ENCODE data around the gene TALDO1. TPM values are rescaled to one million over a fixed set of nuclear protein-coding genes. Genes with fewer than 3 reads are reported as not detected.
A peak's percentile ranks its signal among the peaks of the same experiment; 100 is the strongest.

Gene TALDO1
- total and polyA plus RNA-seq, 10 donors = 108 to 292 (median 208) TPM

- intact Hi-C loops (cut with DNase I; ENCODE audit: low total_unique reads) = no loop called here
- H3K27ac ChIP-seq = peak overlapping the region; percentile 78 to 96 (median 89)
Measured at GRCh38 chr11:795634-796564, 48.6 kb downstream of the TALDO1 start.

DNA sequence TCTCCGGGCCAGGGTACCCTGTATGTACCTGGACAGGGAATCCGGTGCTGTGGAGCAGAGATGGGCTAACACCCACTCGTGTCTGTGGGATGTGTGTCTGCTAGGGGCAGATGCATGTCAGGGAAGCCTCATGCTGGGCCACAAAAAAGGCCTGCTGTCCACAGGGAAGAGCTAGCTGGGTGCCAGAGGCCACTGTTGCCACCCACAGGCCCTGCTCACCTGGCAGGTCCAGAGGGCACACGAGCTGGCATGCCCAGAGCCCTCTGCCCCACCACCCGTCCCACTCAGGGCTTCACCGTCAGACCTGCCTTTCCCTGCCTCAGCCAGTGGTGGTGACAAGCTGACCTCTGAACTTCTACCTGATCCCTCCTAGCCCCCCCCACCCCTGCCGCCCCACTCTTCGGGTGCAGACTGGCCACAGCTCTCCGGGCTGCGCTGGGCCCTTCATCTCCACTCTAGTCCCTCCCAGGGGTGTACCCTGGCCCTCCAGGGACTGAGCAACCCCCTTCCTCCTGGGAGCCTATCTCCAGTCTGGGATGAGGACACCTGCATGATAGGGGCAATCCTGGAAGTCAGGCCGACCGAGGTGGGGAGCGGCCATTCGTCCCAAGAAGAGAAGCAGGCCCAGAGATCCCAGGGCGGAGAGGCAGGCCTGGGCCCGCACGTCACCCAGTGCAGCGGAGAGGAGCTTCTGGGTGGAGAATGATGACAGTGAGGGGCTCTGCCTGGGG is 49.5 kb downstream of the TALDO1 start:
- DNase-seq = peak; percentile 85
- Histone ChIP-seq H3K4me1 (peaks cover 15 to 53% (median 43%) of the 10 kb centered on the region in 6 donors), H3K9me3 (no peaks in the 10 kb centered on the region), H3K27ac (peak overlapping the region; percentile 78 to 96 (median 89)), H3K27me3 (replicated peaks in 1 of 7) (no peaks in the 10 kb centered on the region), H3K36me3 (peaks cover 0 to 59% (median 25%) of the 10 kb centered on the region in 6 donors), H3K4me3 (peak overlapping the region; percentile 46 to 96 (median 92))
- intact Hi-C loops (cut with DNase I; ENCODE audit: low total_unique reads) = no loop called here
- TF ChIP-seq POLR2A (IDR thresholded peaks at IDR 0.05) (no peak), POLR2AphosphoS5 (IDR thresholded peaks at IDR 0.05) (no peak)
- TF ChIP-seq, protein P1, sequence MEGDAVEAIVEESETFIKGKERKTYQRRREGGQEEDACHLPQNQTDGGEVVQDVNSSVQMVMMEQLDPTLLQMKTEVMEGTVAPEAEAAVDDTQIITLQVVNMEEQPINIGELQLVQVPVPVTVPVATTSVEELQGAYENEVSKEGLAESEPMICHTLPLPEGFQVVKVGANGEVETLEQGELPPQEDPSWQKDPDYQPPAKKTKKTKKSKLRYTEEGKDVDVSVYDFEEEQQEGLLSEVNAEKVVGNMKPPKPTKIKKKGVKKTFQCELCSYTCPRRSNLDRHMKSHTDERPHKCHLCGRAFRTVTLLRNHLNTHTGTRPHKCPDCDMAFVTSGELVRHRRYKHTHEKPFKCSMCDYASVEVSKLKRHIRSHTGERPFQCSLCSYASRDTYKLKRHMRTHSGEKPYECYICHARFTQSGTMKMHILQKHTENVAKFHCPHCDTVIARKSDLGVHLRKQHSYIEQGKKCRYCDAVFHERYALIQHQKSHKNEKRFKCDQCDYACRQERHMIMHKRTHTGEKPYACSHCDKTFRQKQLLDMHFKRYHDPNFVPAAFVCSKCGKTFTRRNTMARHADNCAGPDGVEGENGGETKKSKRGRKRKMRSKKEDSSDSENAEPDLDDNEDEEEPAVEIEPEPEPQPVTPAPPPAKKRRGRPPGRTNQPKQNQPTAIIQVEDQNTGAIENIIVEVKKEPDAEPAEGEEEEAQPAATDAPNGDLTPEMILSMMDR (IDR thresholded peaks at IDR 0.05 in 8 of 11, conservative IDR thresholded peaks at IDR 0.05 in 3 of 11) = no peak
- 22 to 37% (median 25%) methylated on average over 12 to 18 of the region's 18 CpGs for WGBS, 5 donors

More at GRCh38 chr11:795634-796564, 48.6 kb downstream of the TALDO1 start:
- 3 to 7% (median 4%) methylated on average over 12 to 26 of the region's 26 CpGs for WGBS, 5 donors
- H3K27me3 ChIP-seq (replicated peaks in 1 of 7) = peaks cover 0 to 2% (median 0%) of the 10 kb centered on the region in 7 donors
- no peak for TF ChIP-seq POLR2A (IDR thresholded peaks at IDR 0.05)
- TF ChIP-seq POLR2AphosphoS5 (IDR thresholded peaks at IDR 0.05) = peak; percentile 71 to 78 (median 77)
- peaks cover 0 to 59% (median 32%) of the 10 kb centered on the region in 6 donors for H3K36me3 ChIP-seq
- H3K4me3 ChIP-seq = peak overlapping the region; percentile 46 to 96 (median 92)
- no peaks in the 10 kb centered on the region for H3K9me3 ChIP-seq
- peaks cover 15 to 49% (median 42%) of the 10 kb centered on the region in 6 donors for H3K4me1 ChIP-seq
- DNase-seq = peak; percentile 94

DNA sequence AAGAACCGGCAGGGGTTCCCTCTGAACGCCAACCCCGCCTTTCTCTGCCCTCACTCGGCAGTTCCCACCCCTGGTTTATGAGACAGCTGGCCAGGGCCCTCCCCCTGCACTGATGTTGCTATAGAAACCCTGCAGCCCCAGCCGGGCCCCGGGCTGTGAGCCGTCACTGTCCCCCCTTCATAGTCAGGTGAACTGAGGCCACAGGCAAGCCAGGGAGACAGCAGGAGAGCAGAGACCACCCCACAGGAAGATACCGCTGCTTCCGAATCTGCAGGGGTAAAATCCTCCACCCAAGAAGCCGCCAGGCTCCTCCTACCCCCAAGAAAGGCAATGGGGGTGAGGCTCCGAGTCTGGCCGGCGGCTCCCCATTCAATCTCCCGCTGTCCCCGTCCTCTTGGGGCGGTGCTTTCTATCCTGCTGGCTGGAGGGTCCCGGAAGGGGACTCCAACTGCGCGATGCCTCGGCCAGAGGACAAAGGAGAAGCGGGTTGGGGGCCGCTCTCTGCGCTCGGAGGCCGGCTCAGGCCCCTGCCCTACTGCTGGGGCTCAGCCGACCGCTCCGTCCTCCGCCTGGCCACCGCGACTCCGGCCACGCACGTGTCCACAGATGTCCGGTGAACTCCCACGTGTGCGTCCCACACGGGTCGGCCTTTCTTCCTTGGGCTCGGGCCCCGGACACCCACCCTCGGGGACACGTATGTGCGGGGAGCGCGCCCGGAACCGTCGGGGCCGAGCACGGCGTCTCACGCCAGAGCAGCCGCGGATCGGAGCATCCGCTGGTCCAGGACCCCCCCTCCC is 50.2 kb downstream of the TALDO1 start:
- H3K4me1 ChIP-seq = peaks cover 15 to 58% (median 44%) of the 10 kb centered on the region in 6 donors
- H3K27me3 ChIP-seq (replicated peaks in 1 of 7) = no peaks in the 10 kb centered on the region
- 0 to 1% (median 0%) methylated on average over 29 to 57 of the region's 57 CpGs; no CpG with 5 or more reads in 1 of the 5 donors for WGBS, 5 donors
- TF ChIP-seq, protein P1 (IDR thresholded peaks at IDR 0.05 in 8 of 11, conservative IDR thresholded peaks at IDR 0.05 in 3 of 11) = no peak
- TF ChIP-seq POLR2AphosphoS5 (IDR thresholded peaks at IDR 0.05) (peak; percentile 51 to 83 (median 69)), POLR2A (IDR thresholded peaks at IDR 0.05) (peak in 1 of 3 donors; percentile 13)
- H3K4me3 ChIP-seq = peak overlapping the region; percentile 44 to 96 (median 92)
- intact Hi-C loops (cut with DNase I; ENCODE audit: low total_unique reads) = no loop called here
- peak; percentile 95 for DNase-seq
- H3K36me3 ChIP-seq = peaks cover 0 to 59% (median 19%) of the 10 kb centered on the region in 6 donors
- H3K9me3 ChIP-seq = no peaks in the 10 kb centered on the region
- peak overlapping the region; percentile 78 to 96 (median 89) for H3K27ac ChIP-seq

Measured in spleen (tissue), 11 donors.